Vagina (tissue), 2 donors: ENCODE data around the gene KDELR1.

Experiments used
- CTCF ChIP-seq, 3 experiments: fragments of 450-650 bp in 2 of 3; fragments of 200-600 bp in 1 of 3; sonication (generic) in 1 of 3; IDR thresholded peaks; one replicate each; pipeline ENCODE4 v1.5.1; 2017 to 2019; ENCODE audit warnings: antibody characterized with exemption in 3 of 3, mild to moderate bottlenecking in 2 of 3, moderate library complexity in 2 of 3
- POLR2AphosphoS5 ChIP-seq, 2 donors: sonication (generic); formaldehyde crosslinking; IDR thresholded peaks; one replicate each; pipeline ENCODE4 v1.9.0; 2017; ENCODE audit warnings: antibody characterized with exemption in 2 of 2, mild to moderate bottlenecking in 2 of 2, low read depth in 1 of 2; ENCODE audit not compliant: insufficient read depth in 1 of 2

DNA sequence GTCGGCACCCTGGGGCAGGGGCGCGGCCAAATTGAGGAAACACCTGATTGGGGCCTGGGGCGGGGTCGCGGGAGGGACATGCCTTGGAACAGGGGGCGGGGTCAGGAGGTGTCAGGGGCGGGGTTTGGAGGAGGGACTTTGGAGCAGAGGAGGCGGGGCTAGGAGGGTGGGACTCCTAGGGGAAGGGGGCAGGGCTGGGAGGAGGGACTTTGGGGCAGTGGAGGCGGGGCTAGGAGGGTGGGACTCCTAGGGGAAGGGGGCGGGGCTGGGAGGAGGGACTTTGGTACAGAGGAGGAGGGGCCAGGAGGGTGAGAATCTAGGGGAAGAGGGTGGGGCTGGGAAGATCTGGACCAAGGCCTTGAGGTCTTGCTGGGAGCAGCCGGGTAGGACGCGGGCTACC, 24.0 kb upstream of the KDELR1 start:
- TF ChIP-seq CTCF (IDR thresholded peaks at IDR 0.05), result no peak
- TF ChIP-seq POLR2AphosphoS5 (IDR thresholded peaks at IDR 0.05; ENCODE audit: insufficient read depth in 1 of 2, low read depth in 1 of 2), result no peak
